Measurements from ENCODE around the gene GDE1. TPM values are rescaled to one million over a fixed set of nuclear protein-coding genes. Genes with fewer than 3 reads are reported as not detected.

Gene GDE1
- total RNA-seq, 1 donor from 2014 or later, result 55.9 TPM

DNA sequence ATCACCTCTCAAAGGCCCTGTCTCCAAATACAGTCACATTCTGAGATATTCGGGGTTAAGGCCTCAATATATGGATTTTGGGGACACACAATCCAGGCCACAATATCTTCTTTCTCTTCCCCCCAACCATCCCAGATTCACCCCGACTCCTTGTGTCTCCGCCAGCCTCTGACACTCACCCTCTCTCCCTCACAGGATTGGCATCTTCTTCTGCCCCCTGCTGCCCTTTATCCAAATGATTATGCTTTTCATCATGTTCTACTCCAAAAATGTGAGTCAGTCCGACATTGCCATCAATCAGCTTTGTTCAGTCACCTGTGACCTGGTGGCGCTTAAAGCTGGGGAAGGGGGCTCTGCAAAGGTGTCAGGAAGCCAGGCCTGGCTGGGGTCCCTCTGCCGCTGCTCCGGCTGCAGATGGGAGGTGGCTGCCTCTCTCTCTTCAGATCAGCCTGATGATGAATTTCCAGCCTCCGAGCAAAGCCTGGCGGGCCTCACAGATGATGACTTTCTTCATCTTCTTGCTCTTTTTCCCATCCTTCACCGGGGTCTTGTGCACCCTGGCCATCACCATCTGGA is 35.1 kb downstream of the GDE1 start:
- no peak for DNase-seq (ENCODE audit: low spot score)

DNA sequence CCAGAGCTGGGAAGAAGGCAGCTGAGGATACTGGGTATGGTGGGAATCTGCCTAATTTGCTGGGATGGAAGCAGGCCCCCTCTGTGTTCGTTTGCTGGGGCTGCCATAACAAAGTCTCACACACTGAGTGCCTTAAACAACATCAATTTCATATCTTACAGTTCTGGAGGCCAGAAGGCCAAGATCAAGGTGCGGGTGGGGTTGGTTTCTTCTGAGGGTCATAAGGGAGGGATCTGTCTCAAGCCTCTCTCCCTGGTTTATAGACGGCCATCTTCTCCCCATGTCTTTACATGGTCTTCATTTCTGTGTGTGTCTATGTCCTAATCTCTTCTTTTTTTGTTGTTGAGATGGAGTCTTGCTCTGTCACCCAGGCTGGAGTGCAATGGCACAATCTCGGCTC is 35.8 kb downstream of the GDE1 start:
- DNase-seq (ENCODE audit: low spot score), result no peak

DNA sequence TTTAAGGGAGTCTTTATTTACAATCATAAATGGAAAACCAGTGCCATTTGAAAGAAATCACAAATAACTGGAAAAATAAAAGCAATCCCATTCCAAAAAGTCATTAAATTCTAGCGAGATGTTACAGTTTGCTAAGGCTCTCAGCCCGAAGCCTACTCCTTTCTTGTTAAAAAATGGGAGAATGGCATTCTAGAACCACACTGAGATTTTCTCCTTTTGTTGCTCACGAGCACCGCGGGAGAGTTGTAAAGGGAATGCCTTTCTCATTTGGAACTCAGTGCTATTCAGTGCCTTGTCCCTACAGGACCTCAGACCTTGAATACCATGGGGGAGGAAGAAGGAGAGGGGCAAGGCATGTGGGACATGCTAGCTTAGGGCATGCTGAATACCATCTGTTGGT is 36.3 kb downstream of the GDE1 start:
- no peak for DNase-seq (ENCODE audit: low spot score)

DNA sequence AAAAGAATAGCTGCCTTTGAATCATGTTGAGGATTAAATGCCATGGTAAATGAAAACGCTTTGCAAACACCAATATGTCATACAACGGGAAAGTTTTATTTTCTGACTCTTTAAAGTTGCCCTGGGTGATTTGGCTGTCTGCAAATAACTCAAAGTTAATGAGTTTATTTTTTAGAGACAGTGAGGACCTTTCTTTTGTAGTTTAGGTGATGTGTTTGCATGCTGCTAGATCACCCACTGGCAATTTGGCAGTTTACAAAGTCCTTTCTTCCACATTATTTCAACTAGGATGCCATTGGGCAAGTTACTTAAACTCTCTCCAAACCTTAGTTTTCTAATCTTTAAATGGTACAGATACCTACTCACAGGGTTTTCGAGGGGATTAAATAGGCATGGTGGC is 37.8 kb downstream of the GDE1 start:
- no peak for DNase-seq (ENCODE audit: low spot score)

DNA sequence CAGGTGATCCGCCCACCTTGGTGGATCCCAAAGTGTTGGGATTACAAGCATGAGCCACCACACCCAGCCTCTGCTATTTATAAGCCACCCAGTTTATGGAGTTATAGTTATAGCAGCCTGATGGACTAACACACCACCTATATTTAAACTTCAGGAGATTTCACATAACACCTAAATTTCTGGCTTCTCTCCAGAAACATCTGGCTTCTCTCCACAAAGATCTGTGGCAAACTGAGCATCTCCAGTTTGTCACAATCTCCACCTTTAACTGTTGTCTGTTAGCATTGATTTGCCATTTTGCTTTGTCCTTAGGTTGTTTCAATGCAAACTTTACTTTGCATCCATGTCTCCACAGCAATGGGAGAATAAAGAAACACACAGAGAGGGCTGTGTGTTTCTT is 39.6 kb downstream of the GDE1 start:
- DNase-seq (ENCODE audit: low spot score), result no peak

DNA sequence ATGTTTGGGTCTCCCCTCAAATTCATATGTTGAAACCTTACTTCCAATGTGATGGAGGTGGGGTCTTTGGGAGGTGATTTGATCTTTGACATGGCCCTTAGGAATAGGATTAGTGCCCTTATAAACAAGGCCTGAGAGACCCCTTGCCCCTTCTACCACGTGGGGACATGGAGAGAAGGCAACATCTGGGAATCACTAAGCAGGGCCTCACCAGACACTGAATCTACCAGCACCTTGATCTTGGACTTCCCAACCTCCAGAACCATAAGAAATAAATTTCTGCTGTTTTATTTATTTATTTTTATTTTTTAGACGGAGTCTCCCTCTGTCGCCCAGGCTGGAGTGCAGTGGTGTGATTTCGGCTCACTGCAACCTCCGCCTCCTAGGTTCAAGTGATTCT is 40.1 kb downstream of the GDE1 start:
- DNase-seq (ENCODE audit: low spot score), result no peak

DNA sequence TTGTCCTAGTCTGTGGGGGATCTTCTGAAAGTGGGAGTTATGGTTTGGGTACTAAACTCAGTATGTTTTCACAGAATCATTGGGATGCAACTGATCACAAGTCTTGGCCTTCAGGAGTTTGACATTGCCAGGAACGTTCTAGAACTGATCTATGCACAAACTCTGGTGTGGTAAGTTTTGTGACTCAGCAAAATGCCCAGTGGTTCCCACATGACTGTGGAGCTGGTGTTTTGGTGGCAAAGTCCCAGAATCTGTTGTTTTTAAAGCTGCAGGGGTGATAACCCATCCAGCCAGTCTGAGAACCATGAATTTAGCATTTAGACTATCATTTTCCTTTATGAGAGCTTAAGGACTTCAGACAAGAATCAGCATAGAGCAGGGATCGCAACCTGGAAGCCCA is 40.6 kb downstream of the GDE1 start:
- DNase-seq (ENCODE audit: low spot score), result no peak

DNA sequence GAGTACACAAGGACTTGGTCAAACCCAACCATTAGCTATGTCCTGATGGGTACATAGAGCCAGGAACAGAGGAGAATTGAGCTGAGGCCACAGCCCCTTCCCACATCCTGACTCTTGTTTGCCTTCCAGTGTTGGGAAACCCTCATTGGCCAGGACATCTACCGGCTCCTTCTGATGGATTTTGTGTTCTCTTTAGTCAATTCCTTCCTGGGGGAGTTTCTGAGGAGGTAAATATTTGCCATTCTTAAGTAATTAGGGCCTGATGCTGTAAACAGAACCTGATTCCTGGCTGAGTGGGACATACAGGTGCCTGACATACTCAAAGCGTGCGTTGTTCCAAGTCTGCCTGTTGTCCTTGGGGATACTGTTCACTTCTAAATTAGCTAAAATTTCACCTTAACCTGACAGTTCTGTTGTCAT is 42.6 kb downstream of the GDE1 start:
- peak; percentile 6 for DNase-seq (ENCODE audit: low spot score)

DNA sequence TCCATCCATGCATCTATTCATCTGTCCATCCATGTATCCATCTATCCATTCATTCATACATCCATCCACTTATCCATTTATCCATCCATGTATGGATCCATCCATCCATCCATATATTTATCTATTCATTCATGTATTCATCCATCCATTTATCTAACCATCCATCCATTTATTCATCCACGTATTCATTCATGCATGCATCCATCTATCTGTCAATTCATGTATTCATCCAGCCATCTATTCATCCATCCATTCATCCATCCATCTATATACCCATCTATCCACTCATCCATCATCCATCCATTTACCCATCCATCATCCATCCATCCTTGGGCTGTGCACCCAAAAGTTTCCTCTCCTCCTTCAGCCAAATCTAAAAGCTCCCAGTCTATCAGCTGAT is 43.4 kb downstream of the GDE1 start:
- no peak for DNase-seq (ENCODE audit: low spot score)

DNA sequence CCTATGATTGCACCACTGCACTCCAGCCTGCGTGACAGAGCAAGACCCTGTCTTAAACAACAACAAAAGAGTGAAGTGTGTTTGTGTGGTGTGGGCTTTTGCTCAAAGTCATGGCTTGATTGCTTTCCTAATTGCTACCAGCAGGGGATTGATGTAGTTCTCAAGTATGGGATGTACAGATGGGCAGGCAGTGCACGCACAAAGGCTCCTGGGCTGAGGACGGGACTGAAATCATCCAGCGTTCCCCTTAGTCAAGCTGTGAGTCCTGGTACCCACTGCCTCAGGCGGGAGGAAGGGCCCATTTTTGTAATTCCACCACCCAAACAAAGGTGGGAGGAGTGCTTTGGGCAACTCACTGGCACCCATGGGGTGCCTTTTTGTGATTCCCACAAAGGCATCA is 47.3 kb downstream of the GDE1 start:
- no peak for DNase-seq (ENCODE audit: low spot score)

DNA sequence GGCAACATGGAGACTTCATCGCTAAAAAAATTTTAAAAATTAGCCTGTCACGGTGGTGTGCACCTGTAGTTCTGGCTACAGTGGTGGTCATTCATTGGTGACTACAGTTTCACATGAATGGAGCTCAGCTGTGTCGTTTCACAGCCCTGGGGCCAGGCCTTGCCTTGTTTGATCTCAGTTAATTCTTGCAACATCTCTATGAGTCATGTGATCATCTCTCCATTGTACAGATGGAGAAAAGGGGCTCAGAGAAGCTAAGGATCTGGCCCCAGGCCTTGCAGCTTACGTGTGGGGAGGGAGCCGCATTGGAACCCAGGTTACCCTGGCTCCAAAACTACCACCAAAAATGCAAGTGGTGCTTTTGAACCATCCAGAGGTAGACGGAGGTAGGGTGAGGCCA is 49.4 kb downstream of the GDE1 start:
- no peak for DNase-seq (ENCODE audit: low spot score)

DNA sequence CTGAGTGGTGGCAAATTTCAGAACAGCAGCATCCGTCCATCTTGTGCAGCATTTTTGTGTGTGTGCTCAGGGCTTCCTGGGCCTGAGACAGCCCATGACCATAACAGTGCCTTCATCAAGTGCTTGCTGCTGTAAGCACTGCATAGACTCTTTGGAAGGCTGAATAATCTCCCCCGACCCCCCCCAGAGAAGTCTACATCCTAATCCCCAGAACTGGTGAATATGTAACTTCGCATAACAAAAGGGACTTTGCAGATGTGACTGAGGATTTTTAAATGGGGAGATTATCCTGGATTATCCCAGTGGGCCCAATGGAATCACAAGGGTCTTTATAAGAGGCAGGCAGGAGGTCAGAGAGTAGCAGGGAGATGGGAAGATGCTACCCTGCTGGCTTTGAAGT is 53.6 kb downstream of the GDE1 start:
- no peak for DNase-seq (ENCODE audit: low spot score)

DNA sequence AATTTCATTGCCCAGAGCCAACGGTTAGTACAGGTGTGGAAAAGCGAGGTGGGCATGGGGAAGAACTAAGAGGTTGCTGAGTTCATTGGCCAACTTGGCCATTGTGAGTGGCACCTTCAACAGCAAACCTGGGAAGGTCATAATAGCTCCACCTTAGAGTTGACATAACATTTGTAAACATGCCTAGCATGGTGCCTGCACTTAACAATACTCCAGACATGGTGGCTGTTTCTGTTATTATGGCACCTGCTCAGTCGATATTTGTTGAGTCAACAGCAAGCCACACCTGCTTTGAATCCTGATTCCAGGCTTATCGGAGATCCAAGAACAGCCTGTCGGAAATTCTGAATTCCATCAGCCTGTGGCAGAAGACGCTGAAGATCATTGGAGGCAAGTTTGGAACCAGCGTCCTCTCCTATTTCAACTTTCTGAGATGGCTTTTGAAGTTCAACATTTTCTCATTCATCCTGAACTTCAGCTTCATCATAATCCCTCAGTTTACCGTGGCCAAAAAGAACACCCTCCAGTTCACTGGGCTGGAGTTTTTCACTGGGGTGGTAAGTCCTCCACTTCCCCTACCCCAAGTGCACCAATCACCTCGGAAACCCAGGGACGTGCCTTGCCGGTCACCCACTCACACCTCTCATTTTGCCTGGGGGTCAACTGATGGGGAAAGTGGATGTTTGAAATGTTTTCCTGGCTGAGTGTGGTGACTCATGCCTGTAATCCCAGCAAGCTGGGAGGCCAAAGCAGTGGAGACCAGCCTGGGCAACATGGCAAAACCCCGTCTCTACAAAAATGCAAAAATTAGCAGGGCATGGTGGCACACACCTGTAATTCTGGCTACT is 58.2 kb downstream of the GDE1 start:
- DNase-seq (ENCODE audit: low spot score), result no peak

DNA sequence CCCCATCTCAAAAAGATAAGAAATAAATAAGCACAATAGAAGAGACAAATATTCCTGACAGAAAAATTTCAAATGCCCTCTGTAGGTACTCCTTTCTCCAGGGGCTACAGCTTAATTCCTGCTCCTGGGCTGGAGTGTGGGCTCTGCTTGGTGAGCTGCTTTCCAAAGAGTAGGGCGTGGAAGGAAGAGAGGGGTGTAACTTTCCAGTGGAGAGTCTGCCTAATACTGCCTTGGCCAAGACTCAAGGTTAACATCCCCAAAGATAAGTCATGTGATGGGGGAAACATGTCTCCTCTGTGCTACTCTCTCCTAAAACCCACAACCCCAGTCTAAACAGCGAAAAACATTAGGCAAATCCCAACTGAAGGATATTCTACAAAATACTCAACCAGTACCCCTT is 61.5 kb downstream of the GDE1 start:
- DNase-seq (ENCODE audit: low spot score), result no peak

DNA sequence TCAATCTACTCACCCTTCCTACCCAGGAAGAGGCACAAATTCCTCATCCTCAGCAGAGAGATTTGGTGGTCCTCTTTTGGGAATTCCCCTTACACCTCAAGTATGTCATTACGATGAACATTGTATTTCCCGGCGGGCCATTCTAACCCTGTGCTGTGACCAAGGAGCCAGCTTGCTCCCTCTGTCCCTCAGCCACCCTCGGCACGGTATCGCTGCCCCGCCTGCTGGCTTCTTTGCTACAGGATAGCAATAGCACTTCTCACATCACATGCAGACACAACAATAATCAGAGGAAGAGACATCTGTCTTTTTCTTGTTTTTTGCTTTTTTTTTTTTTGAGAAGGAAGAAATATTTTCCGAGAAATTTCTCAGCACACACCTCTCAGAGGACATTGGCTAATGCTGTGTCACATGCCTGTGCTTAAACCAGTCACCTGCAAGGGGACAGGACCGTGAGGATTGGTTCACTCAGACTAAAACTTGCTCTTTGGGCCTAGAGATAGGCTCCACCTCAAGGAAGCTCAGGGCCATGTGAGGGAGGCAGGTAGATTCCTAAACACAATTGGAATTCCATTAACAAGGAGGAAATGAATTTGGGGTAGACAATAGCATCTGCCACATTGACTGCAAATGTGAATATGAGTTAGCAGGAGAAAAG is 63.0 kb downstream of the GDE1 start:
- DNase-seq (ENCODE audit: low spot score), result no peak

Other genes starting within 250 kb of the GDE1 start
- not detected for gene CLEC19A, start 236.4 kb downstream of the GDE1 start, total RNA-seq
- gene TMC5, start 104.2 kb downstream of the GDE1 start, total RNA-seq, result 0.26 TPM
- 12.7 TPM for gene CCP110, start 1.8 kb upstream of the GDE1 start, total RNA-seq
- 61.2 TPM for gene VPS35L, start 33.6 kb upstream of the GDE1 start, total RNA-seq
- 14.3 TPM for gene KNOP1, start 196.1 kb upstream of the GDE1 start, total RNA-seq
- gene IQCK, start 196.2 kb upstream of the GDE1 start, total RNA-seq, result 9.7 TPM

All from mesenteric fat pad (tissue), 1 donor.